SKM-1 treated with dmso at 0.1 percent for 144 hours (cell line): ENCODE data around the gene AMELY.
"Not testable (repeated sequence)": the region's sequence is repeated elsewhere in the genome, so short reads cannot be mapped to it uniquely, and the experiment has no call there.

ENCODE experiments used
- DNase-seq: peaks from one replicate; lab custom pipeline; 2025; ENCODE audit not compliant: unreplicated experiment; lab: John Stamatoyannopoulos, UW

Gene AMELY, protein sequence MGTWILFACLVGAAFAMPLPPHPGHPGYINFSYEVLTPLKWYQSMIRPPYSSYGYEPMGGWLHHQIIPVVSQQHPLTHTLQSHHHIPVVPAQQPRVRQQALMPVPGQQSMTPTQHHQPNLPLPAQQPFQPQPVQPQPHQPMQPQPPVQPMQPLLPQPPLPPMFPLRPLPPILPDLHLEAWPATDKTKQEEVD

DNA sequence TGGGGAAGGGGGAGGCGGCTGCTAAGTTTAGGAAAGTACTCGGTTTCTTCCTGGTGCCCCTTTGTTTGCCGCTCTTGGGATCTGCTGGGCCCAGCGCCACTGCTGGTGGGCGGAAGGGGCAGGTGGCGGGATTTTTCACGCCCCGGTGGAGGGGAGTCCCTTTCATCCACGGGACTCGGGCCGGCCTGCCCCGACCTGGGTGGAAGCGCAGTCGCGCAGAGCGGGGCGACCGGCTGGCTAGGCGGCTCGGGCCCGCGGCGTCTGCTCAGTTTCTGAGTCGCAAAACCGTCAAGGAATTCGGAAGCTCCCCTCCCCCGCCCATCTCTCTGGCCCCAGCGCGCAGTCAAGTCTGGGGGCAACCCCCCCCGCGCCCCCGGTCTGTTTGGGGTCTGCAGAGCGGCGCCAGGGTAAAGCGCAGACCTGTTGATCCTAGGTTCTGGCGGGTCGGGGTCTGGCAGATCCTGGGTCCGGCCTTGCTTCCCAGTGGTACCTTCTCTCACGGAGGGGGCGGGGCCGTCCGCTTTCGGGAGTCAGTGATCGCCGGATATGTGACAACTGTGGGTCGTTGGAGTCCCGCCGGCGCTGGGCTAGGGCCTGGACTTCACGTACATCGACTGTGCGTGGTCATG, at the start of gene AMELY:
TSS of gene AMELY (minus strand) at position 500 of the 629 bp plus-strand sequence. CDS start 39,144 bp downstream, outside the sequence.
- no peak for DNase-seq

GRCh38 chrY:6949947-6950346, 38.4 kb upstream of the AMELY start:
- no peak for DNase-seq

DNA sequence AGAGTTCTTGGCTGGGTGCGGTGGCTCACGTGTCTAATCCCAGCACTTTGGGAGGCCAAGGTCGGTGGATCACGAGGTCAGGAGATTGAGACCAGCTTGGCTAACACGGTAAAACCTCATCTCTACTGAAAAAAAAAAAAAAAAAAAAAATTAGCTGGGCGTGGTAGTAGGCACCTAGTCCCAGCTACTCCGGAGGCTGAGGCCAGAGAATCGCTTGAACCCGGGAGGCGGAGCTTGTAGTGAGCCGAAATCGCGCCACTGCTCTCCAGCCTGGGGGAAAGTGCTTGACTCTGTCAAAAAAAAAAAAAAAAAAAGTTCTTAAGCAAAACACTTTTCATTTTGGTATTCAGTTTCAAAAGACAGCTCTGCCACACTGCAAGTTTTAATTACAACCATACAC, 36.8 kb upstream of the AMELY start:
- DNase-seq, result no peak

- DNase-seq, result no peak
Measured at GRCh38 chrY:6947695-6948094, 36.1 kb upstream of the AMELY start.

- DNase-seq, result no peak
Measured at GRCh38 chrY:6935497-6935896, 23.9 kb upstream of the AMELY start.

DNA sequence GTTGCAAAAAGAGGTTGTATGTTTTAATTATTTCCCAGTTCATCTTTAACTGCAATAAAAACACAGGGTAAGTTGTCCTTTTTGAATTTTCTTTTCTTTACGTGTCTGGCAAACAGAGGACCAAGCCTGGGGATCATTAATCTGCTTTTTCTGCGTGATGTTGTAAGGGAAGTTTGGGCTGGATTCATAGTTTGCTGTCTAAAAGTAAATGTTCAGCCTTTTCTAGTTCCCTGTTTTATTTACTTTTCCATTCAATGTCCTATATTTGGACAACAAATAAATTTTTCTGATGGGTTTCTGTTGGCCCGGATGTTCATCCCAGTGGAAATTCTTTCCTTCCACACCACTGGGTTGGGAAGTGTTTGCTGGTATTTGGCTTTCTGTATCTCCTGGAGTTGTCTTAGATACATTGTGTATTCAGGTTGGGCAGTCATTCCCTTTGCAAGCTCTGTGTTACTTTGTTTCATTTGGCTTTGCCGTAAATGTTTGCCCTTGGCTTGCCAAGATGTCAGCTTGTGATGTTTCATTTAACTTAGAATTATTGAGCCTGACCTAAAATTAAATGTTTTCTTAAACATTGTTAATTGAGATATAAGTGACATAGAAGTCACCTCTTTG, 20.3 kb upstream of the AMELY start:
- DNase-seq, result no peak

DNA sequence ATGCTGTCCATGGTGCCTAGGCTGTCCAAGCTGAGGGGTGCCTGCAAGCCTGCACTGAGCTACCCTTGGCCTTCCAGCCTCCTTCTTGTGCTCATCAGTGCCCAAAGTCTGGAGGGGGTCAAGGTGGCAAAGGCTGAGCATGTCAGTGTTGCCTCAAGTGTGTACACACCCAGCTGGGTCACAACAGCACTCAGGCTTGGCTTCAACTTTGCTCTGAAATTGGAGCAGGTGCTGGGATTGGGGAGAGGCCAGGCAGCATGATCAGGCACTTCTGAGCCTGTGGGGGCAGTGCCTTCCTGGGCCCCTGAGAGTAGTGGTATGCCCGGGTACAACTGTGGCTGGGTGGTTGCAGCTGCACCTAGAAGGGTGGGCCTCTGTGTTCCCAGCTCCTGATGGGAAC, 17.7 kb upstream of the AMELY start:
- no peak for DNase-seq

GRCh38 chrY:6928265-6928664, 16.7 kb upstream of the AMELY start:
- no peak for DNase-seq

DNA sequence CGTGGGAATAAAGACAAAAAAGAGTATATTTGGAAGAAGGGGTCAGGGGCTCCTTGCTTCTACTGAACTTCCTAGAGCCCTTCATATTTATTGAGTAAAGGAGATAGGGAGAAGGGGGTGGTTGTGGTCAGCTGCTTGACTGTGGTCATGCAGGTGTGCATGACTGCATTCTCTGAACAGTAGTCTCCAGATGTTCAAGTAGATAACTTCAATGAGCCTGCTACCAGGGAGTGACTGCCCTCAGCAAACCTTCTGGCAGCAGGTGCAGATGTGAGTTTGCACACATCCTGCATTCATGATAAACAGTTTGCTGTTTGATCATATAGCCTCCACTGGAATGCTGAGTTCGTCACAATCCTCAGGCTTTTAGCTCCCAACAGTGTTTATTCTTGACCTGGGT, 9.5 kb upstream of the AMELY start:
- DNase-seq, result no peak

DNA sequence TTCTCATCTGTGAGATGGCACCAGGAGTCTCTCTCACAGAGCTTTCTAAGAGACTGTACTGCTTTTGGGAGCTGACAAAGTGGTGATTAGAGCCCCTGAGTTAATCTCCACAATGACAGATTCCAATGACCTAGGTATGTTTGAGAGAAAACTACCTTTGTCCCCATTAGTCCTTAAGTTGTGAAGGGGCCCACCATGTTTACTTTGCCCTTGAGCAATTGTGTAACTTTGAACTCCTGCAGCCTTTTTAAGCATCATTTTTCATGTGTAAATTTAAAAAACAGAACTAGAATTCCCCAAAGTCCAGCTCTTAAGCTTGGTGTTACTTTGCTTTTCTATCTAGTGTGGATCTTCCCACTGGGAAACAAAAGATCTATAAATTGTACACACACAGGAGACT, 1.8 kb upstream of the AMELY start:
- no peak for DNase-seq

DNA sequence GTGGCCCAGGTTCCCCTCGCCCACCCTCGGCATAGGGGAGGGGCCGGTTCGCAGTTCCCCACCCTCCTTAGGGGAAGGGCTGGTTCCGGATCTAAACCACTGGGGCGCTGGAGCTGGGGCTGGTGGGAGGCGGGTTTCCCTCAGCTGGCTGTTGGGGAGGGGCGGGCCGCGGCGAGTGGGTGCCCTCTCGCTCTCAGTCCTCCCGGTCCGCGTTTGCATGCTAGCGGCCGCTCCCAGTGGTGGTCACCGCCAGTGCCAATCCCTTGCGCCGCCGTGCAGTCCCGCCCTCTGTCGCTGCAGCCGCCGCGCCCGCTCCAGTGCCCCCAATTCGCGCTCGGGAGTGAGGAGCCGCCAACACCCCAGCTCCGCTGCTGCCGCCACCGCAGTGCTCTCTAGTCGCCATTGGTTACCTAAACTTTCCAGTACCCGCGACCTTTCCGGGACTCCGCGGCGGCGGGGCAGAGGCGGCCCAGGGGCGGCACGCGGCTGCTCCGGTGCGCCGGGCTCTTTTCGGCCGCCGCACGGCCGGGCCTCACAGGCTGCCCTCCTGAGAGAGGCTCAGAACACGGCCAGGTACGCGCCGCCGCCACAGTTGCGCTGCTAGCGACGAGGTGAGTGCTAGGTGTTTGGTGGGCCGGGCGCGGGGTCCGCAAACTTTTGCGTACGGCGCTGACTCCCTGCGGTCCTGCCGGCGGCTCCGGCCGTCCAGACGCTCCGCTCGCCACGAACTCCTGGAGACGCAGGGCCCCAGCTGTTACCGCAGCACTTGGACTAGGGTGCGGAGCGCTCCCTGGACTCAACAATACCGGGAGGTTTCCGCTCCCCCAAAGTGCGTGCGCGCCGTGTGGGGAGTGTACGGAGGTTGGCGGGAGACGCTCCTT, 940 bp downstream of the AMELY start, which contains the start of gene TBL1Y:
TSS of gene TBL1Y (plus strand) at position 326 of the 881 bp plus-strand sequence. CDS start 114,388 bp downstream, outside the sequence.
- DNase-seq, result peak; percentile 2

GRCh38 chrY:6909856-6910255, 1.7 kb downstream of the AMELY start:
- DNase-seq, result no peak

- DNase-seq, result peak; percentile 74
Measured at GRCh38 chrY:6909118-6909521, 2.4 kb downstream of the AMELY start.

GRCh38 chrY:6908021-6908420, 3.5 kb downstream of the AMELY start:
- DNase-seq, result not testable (repeated sequence)

DNA sequence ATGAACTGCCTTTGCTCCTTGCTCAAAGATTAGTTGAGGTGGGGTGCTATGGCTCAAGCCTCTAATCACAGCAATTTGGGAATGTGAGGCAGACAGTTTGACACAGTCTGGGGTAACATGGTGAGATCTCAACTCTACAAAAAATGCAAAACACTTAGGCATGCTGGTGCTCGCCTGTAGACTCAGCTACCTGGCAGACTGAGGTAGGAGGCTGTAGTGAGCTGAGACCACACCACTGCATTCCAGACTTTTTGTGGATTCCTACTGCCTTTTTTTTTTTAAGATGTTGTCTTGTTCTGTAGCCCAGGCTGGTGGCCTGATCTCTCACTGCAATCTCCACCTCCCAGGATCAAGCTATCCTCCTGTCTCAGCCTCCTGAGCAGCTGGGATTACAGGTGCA, 4.0 kb downstream of the AMELY start:
- no peak for DNase-seq

- not testable (repeated sequence) for DNase-seq
Measured at GRCh38 chrY:6902116-6902515, 9.4 kb downstream of the AMELY start.

DNA sequence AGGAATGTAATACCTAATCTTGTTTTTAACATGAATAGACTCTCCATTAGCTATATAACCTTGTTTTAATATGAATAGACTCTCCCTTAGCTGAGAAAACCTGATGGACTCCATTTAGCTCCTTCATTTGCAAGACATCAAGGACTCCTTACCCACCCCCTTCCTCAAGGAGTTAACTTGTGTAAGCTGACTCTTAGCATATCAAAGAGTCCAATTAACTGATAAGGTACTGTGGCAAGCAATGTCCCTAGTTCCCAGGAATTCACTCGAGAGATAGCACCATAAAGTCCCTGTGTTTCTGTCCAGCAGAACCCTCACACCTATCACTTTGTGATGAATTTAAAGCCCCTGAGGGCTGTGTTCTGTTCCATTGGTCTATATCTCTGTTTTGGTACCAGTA, 16.3 kb downstream of the AMELY start:
- no peak for DNase-seq

GRCh38 chrY:6894496-6894895, 17.1 kb downstream of the AMELY start:
- DNase-seq, result no peak

DNA sequence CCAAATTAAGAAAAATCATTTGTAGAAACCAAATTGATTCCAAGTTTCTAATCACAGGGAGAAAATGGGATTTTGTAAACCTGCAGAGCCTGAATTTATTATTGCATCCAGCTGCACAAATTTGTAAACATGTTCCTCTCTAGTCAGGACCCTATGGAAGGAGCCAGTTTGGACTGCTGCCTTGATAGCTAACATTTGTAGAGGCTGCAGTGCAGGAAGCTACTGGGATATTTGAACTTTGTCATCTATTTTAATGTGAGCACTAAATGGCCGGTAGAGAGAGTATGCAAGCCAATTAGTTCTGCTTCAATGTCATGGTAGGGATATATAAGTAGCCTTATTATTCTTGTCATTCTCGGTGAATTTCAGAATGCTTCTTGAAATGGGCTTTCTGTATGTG, 62.2 kb downstream of the AMELY start:
- DNase-seq, result no peak

- not testable (repeated sequence) for DNase-seq
Measured at GRCh38 chrY:6842650-6843049, 68.9 kb downstream of the AMELY start.
